HuH-7.5 (cell line): ENCODE results near the gene KRTAP20-1.

Source experiments
- DNase-seq: peaks from one replicate; pipeline ENCODE4 v3.0.0; 2011; ENCODE audit warnings: low spot score

Gene KRTAP20-1

DNA sequence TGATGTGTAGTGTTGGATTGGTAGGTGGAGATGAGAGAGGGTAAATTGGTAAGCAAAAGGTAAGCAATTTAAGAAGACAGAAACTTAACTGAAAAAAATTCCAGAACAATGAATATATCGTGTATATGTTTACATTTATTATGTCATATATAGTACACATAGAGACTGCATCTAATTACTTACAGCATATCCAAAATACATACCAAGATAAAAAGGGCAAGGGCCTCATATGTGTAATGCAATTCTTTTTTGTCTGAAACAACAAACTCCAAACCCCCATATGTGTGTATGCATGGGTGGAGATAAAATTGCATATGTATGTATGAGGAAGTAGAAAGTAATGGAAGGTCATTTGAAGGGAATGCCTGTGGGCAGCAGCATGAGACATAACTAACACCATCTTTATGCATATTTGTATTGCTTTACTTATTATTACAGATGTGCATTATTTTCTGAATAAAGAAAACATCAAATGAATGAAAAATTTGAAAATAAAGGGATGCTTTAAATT is 30.7 kb downstream of the KRTAP20-1 start:
- no peak for DNase-seq

GRCh38 chr21:30652891-30653290 is 36.7 kb downstream of the KRTAP20-1 start:
- no peak for DNase-seq
